Activated T-cell treated with anti-CD3 and anti-CD28 coated beads, Interleukin-2, amount 50 U/mL, for 4 hours (primary cell): ENCODE data around the gene LNX2. TPM values are rescaled to one million over a fixed set of nuclear protein-coding genes. Genes with fewer than 3 reads are reported as not detected.

Source experiments
- ATAC-seq, 2 donors: fragments of 200-7000 bp; cut with Tn5 transposase; one replicate each; pipeline ENCODE4 v1.10.0; 2021
- DNase-seq: peaks from one replicate; pipeline ENCODE4 v3.0.0-alpha.2; 2020
- H3K27me3 Mint-ChIP-seq: one replicate; pipeline ENCODE4 v1.8.0; 2021; ENCODE audit warnings: low read depth, mixed read lengths
- H3K36me3 Mint-ChIP-seq: one replicate; pipeline ENCODE4 v1.8.0; 2022; ENCODE audit warnings: mixed read lengths; ENCODE audit not compliant: insufficient read depth
- H3K4me1 Mint-ChIP-seq: one replicate; pipeline ENCODE4 v1.8.0; 2021; ENCODE audit warnings: low read depth, mixed read lengths
- H3K4me3 Mint-ChIP-seq: one replicate; pipeline ENCODE4 v1.8.0; 2021; ENCODE audit warnings: mild to moderate bottlenecking, moderate library complexity, mixed read lengths
- H3K9me3 Mint-ChIP-seq: one replicate; pipeline ENCODE4 v1.8.0; 2021; ENCODE audit warnings: mixed read lengths
- total RNA-seq, 3 donors: library from RNA; stranded (reverse); gene quantifications; one replicate each; pipeline ENCODE4 v1.2.1, GENCODE V29; 2021

The LNX2 gene
- total RNA-seq, 3 donors from 2014 or later = 2.8 to 3.4 (median 2.8) TPM

DNA sequence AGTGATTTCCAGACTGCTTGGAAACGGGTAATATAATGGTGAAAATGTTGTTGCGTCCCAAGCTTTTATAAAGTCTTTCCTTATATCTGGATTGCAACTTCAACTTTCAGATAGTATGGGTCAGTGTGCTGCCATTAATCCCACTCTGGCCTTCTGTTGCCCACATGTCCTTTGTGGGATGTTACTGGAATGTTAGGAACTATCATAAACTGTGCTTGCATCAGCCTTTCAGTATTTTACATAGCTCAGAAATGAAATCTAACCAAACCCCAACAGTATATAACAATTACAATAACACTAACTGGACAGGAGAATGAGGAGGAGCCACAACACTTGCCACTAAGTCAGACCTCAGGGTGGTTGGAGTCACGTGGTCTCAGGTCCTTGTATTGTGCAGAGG lies 78.9 kb downstream of the LNX2 start:
- Mint-ChIP-seq H3K9me3 (no peaks in the 10 kb centered on the region), H3K27me3 (no peaks in the 10 kb centered on the region), H3K4me3 (no peak overlapping the region), H3K4me1 (no peaks in the 10 kb centered on the region), H3K36me3 (peaks cover 6% of the 10 kb centered on the region)
- DNase-seq = no peak
- no peak for ATAC-seq

DNA sequence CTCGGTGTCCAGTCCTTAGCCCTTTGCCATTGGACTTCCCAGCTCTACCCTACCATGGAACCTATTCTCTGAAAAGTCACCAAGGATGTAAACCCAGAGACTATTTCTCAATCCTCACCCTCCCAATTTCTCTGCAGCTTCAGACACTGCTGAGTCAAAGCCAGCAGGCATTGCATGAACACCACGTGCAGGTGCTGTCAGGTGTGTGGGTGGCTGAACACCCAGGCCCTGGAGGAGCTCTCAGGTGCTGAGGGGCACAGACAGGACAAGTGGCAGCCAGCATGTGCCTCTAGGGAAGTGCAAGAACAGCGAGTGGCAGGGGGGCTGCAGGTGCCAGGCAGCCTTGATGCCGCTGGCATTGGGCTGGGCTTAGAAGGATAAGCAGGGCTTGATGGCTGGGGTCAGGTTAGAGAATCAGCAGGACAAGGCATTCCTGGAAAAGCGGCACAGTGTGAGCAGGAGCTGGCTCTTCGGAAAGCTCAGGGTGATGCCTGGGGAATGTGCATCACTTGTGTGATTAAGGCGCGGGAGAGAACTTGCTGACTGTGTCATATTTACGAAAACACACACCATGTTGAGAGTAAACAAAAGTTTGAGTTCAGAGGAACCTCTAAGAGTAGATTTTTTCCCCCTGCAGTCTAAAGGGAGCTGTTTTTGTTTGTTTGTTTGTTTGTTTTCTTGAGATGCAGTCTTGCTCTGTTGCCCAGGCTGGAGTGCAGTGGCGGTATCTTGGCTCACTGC lies 83.8 kb downstream of the LNX2 start:
- ATAC-seq = no peak
- DNase-seq = no peak
- no peaks in the 10 kb centered on the region for H3K27me3 Mint-ChIP-seq
- H3K36me3 Mint-ChIP-seq = no peaks in the 10 kb centered on the region
- no peaks in the 10 kb centered on the region for H3K9me3 Mint-ChIP-seq
- H3K4me3 Mint-ChIP-seq = no peak overlapping the region
- H3K4me1 Mint-ChIP-seq = peaks cover 9% of the 10 kb centered on the region

DNA sequence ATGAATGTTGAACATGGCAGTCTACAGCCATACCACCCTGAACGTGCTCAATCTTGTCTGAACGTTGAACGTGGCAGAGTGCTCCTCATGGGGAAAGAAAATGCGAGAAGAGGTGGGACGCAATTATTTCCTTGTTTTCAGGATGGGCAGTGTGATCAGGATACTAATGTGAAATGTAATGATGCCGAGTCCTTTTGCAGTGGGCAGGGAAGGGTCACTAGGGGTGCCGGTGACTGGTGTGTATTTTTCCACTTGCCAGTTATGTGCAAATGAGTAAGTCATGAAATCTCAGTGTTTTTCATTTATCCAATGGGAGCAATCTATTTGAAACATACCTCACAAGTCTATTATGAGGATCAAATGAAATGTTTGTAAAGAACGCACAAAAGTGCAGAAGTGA lies 84.8 kb downstream of the LNX2 start:
- H3K4me3 Mint-ChIP-seq = no peak overlapping the region
- H3K36me3 Mint-ChIP-seq = no peaks in the 10 kb centered on the region
- no peaks in the 10 kb centered on the region for H3K27me3 Mint-ChIP-seq
- DNase-seq (no peak), ATAC-seq (no peak)
- no peaks in the 10 kb centered on the region for H3K9me3 Mint-ChIP-seq
- peaks cover 9% of the 10 kb centered on the region for H3K4me1 Mint-ChIP-seq

DNA sequence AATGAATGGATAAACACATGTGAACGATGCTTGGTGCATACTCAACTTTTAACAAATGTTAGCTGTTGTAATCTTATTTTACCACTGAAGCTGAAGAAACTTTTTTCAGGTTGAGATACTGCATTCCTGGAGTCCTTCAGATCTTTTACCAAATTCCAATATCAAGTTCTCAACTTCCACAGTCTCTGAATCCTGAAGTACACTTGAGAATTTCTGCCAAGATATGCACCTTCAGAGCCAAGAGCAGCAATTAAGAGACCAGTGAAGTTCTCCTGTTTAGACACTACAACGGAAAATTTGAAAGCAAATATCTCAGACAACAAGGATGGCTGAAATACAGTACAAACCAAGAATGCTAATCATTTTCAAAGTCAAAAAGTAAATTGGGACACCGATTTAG lies 85.3 kb downstream of the LNX2 start:
- peaks cover 3% of the 10 kb centered on the region for H3K27me3 Mint-ChIP-seq
- no peaks in the 10 kb centered on the region for H3K9me3 Mint-ChIP-seq
- no peak overlapping the region for H3K4me3 Mint-ChIP-seq
- no peaks in the 10 kb centered on the region for H3K36me3 Mint-ChIP-seq
- H3K4me1 Mint-ChIP-seq = peaks cover 9% of the 10 kb centered on the region
- no peak for ATAC-seq
- DNase-seq = no peak

DNA sequence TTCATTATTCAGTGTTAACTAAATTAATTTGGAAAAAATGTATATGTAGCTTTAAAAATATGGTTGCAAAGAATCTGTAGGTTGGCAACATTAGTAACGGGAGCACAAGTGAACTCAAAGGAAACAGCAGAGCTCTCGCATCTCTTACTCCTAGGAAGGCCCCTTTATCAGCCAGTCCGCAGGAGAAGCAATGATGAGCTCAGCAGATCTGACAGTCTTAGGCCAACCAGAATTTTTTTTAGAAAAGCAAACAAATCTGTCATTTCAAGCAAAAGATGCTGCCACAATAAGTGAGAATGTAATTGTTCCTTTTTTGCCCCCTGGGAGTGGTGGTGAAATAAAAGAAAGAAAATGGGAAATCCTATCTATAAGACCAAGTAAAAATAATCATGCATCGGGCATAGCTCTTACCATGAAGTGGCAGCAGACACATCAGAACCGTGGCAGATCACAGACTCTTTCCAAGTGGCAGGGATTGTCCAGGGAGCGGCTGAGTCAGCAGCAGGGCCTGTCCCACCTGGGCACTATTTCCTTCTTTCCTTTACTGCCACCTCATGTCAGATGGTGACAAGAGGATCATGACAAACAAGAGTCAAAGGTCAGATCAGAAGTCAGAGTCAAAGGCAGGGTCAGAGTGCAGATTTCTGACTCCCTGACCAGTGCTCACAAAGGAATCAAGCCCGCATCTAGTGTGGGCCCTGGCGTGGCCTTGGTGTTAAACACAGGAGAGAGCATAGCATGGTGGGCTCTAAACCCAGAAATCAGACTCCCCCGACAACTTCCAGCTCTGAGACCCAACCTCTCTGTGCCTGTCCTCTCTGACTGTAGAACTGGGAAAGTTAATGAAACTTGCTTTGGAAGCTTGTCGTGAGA lies 86.0 kb downstream of the LNX2 start:
- H3K36me3 Mint-ChIP-seq = no peaks in the 10 kb centered on the region
- no peak overlapping the region for H3K4me3 Mint-ChIP-seq
- DNase-seq = no peak
- H3K9me3 Mint-ChIP-seq = no peaks in the 10 kb centered on the region
- ATAC-seq = no peak
- H3K27me3 Mint-ChIP-seq = peaks cover 3% of the 10 kb centered on the region
- peaks cover 9% of the 10 kb centered on the region for H3K4me1 Mint-ChIP-seq

DNA sequence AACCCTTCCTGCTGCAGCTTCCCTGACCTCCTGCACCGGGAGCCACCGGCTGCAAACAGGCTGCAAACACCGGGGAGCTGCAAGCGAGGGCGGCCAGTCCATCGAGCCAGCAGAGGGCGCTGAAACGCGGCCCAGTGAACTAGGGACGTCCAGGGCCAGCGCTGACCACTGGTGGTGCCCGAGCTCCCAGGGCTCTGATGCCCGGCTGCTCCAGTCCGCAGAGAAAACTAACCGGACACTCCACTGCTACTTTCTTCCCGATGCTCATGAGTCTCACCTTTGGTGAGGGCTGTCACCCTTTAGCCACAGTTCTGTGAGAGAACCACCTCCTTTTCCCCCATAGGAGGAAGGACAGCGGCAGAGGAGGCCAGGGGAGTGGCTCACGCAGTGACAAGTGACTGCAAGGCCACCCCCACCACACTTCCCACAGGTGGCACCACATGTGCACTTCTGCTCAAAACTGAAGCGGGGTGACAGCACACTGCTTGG lies 87.1 kb downstream of the LNX2 start:
- Mint-ChIP-seq H3K9me3 (no peaks in the 10 kb centered on the region), H3K27me3 (peaks cover 3% of the 10 kb centered on the region), H3K4me1 (peaks cover 9% of the 10 kb centered on the region), H3K4me3 (no peak overlapping the region), H3K36me3 (no peaks in the 10 kb centered on the region)
- ATAC-seq (peak; percentile 46 to 50), DNase-seq (peak; percentile 29)

DNA sequence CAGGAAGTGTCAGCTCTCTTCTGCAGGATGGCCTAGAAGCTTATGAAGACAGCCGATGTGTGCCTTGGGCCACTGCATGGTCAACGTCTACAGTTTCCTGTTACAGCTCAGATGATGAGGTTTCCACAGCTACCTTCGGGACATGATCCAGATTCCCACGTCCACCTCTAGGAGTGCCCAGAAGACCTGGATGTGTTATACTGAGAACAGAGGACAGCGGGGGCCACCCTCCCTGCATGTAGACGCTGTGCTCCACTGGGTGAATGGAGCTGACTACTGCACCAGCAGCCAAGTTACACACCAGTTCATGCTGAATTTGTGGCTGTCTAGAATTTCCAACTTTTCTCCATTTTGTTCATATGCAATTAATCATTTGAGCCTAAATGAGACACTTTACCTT lies 91.4 kb downstream of the LNX2 start:
- no peak for ATAC-seq
- Mint-ChIP-seq H3K27me3 (peaks cover 6% of the 10 kb centered on the region), H3K4me1 (peaks cover 9% of the 10 kb centered on the region), H3K36me3 (no peaks in the 10 kb centered on the region), H3K9me3 (no peaks in the 10 kb centered on the region), H3K4me3 (no peak overlapping the region)
- DNase-seq = no peak

DNA sequence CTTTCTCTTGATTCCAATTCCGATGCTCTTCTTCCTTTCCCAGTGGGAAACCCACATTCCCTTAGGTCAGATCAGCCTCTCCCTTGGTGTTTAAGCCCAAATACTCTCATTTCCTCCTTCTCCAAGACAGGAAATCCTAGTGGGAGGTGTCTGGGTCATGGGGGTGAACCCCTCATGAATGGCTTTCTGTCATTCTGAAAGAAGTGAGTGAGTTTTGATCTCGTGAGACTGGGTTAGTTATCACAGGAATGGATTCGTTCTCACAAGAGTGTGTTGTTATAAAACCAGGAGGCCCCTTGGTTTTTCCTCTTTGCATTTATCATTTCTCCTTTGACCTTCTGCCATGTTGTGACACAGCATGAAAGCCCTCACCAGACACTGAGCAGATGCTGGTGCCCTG lies 93.8 kb downstream of the LNX2 start:
- H3K36me3 Mint-ChIP-seq = no peaks in the 10 kb centered on the region

DNA sequence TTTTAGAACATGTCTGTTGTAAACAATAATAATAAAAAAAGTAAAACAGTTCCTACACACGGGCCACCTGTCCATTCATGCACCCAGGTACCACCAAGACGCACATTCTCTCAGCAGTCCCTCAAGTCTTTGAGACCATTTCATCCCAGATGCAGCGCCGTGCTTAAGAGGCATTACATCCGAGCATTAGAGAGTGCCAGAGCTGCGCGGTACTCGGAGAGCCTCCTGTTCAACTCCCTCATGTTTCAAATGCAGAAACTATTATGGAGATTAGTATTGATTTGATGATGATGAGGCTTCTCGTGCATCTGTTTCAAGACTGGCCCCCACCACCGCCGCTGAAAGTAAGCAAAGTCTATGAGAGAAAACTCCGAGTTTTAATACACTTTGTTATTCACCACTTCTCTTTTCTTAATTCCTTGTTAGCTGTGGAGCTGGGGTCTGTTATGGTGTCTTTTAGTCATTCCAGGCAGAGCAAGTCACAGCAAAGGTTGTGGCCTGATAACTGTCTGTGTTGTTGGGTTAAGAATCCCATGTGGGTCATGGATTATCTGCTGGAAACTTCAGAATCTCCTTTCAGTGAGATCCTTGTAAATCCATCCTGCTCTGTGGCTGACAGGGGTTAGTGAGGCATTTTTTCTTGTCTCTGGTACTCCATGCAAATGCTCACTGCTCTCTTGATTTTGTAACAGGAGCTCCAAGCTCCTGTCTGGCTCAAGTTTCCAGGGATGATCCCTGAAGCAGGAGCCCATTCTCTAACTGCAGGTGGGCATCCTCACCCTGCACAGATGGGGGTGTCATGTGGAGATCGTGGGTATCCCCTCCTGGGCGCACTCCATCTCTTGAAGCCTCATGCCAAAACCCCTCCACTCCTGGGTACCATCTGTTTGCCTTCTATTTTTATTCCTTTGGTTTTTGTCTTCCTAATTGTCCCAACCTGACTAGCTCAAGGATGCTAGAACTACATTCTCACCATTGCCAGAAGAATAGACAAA lies 95.1 kb downstream of the LNX2 start:
- ATAC-seq (no peak), DNase-seq (no peak)
- no peak overlapping the region for H3K4me3 Mint-ChIP-seq
- H3K4me1 Mint-ChIP-seq = no peaks in the 10 kb centered on the region
- peaks cover 7% of the 10 kb centered on the region for H3K27me3 Mint-ChIP-seq
- H3K36me3 Mint-ChIP-seq = no peaks in the 10 kb centered on the region
- H3K9me3 Mint-ChIP-seq = no peaks in the 10 kb centered on the region

More for the DNA sequence above, 93.8 kb downstream of the LNX2 start:
- H3K27me3 Mint-ChIP-seq = peaks cover 6% of the 10 kb centered on the region
- no peak overlapping the region for H3K4me3 Mint-ChIP-seq
- no peak for ATAC-seq
- DNase-seq = no peak
- H3K4me1 Mint-ChIP-seq = no peaks in the 10 kb centered on the region
- H3K9me3 Mint-ChIP-seq = no peaks in the 10 kb centered on the region

DNA sequence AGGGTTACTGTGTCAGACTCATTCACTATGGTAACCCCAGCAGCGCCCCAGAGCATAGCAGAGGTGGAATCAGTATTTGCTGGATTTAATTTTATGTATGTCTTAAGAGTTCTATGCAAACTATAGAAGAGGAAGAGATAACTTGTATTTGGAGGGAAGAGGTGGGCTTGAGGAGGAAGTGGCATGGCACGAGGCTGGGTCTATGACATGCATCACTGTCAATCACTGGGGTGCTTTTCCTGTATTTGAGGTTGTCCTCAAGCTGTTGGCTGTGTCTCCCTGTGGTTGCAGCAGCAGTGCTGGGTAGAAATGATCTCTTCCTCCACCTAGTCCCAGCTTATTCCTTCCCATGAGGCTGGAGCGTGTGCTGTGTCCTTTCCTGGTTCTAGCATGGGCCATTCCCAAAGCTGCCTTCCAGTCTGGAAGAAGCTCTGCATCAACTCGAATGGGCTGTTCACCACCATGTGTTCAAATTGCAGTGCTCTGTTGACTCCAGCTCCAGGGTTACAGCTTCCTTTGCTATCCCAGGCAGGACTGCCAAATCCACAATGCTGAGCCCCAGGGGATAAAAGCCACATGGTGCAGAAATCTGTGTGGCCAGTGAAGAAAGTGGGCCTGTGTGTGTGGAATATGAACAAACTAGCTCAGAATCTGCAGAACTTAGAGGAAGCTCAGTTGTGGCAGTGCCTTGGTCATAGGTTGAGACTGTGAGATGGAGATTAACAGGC lies 96.8 kb downstream of the LNX2 start:
- DNase-seq (no peak), ATAC-seq (no peak)
- H3K36me3 Mint-ChIP-seq = no peaks in the 10 kb centered on the region
- no peaks in the 10 kb centered on the region for H3K9me3 Mint-ChIP-seq
- H3K4me3 Mint-ChIP-seq = no peak overlapping the region
- H3K27me3 Mint-ChIP-seq = peaks cover 6% of the 10 kb centered on the region
- no peaks in the 10 kb centered on the region for H3K4me1 Mint-ChIP-seq

DNA sequence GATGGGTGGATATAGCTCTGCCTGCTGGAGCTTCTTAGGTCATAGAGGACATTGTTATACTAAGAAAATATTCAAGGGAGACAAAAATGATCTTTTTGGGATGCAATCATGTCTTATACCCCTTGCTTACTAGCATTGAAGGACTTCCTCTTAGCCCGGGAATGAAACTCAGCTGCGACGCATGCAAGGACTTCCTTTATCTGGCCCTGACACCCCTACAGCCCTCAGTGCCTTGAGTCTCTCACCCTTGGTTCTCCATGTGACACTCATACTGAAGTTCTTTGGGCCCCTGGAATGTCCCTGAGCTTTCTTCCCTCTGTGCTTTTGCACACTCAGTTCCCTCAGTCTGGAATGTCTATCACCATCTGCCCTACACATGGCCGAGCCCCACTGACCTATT lies 97.5 kb downstream of the LNX2 start:
- Mint-ChIP-seq H3K27me3 (peaks cover 10% of the 10 kb centered on the region), H3K4me1 (no peaks in the 10 kb centered on the region), H3K9me3 (no peaks in the 10 kb centered on the region), H3K36me3 (no peaks in the 10 kb centered on the region), H3K4me3 (no peak overlapping the region)
- ATAC-seq (no peak), DNase-seq (no peak)

DNA sequence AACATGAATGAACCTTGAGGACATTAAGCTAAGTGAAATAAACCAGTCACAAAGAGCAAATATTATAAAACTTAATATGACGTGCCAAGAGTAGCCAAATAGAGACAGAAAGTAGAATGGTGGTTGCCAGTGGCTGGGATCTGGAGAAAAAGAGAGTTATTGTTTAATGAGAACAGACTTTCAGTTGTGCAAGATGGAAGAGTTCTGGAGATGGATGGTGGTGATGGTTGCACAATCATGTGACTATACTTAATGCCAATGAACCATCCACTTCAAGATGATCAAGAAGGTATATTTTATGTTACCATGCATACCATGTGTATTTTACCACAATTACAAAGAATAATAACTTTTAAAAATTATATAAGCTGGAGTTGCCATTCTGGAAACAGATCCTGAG lies 104.2 kb downstream of the LNX2 start:
- H3K9me3 Mint-ChIP-seq = no peaks in the 10 kb centered on the region
- ATAC-seq (no peak), DNase-seq (no peak)
- H3K4me3 Mint-ChIP-seq = no peak overlapping the region
- H3K36me3 Mint-ChIP-seq = no peaks in the 10 kb centered on the region
- H3K27me3 Mint-ChIP-seq = peaks cover 26% of the 10 kb centered on the region
- H3K4me1 Mint-ChIP-seq = no peaks in the 10 kb centered on the region

DNA sequence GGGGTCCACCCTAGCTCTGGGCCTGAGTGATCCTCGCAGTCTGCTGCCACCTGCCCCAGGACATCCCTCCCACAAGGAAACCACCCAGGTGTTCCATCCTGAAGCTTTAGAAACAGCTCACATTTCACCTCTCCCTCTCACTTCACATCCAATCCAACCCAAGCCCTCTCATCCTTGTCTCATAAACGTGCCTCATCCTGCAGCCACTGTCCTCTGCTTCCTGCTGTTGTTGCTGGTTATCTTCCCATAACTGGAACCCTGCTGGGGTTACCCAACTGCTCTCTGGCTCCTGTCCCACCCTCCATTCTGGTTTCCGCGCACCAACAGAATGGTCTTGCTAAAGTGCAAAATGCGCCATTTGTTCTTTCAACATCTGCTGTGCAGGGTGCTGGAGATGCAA lies 110.2 kb downstream of the LNX2 start:
- ATAC-seq = no peak

More for the DNA sequence above, 110.2 kb downstream of the LNX2 start:
- Mint-ChIP-seq H3K27me3 (peaks cover 8% of the 10 kb centered on the region), H3K4me1 (no peaks in the 10 kb centered on the region), H3K9me3 (no peaks in the 10 kb centered on the region), H3K36me3 (no peaks in the 10 kb centered on the region), H3K4me3 (no peak overlapping the region)
- no peak for DNase-seq
